22Rv1 (cell line): ENCODE measurements around the gene AASS.

Experiments used
- CTCF ChIP-seq: fragments of 450-650 bp; IDR thresholded peaks from 2 replicates; pipeline ENCODE4 v1.5.1; 2017; ENCODE audit warnings: mild to moderate bottlenecking
- ZFX ChIP-seq: fragments of 450-650 bp; IDR thresholded peaks from 2 replicates; pipeline ENCODE4 v1.6.1; 2017; ENCODE audit warnings: antibody characterized with exemption, borderline replicate concordance

- no peak for TF ChIP-seq CTCF
- no peak for TF ChIP-seq ZFX
Observed at GRCh38 chr7:122143376-122143750, 686 bp downstream of the AASS start.
